Activated CD4-positive, alpha-beta memory T cell treated with anti-CD3 and anti-CD28 coated beads for 36 hours (primary cell): ENCODE results near the gene SLC7A6. TPM values are rescaled to one million over a fixed set of nuclear protein-coding genes. Genes with fewer than 3 reads are reported as not detected.
"Not testable (repeated sequence)": the region's sequence is repeated elsewhere in the genome, so short reads cannot be mapped to it uniquely, and the experiment has no call there.

Experiments
- CTCF ChIA-PET: fragments of 350-600 bp; sonication (Branson Sonifier 250); formaldehyde crosslinking; loops from one replicate; lab custom pipeline; 2021; ENCODE audit warnings: antibody characterized with exemption, inconsistent platforms; lab: Charles Lee
- POLR2A ChIA-PET: fragments of 350-600 bp; sonication (Branson Sonifier 250); formaldehyde crosslinking; loops from one replicate; lab custom pipeline; 2021; ENCODE audit warnings: antibody characterized with exemption; lab: Charles Lee
- DNase-seq: peaks from one replicate; pipeline ENCODE4 v3.0.0-alpha.2; 2020
- H3K27ac Mint-ChIP-seq: one replicate; pipeline ENCODE4 v1.8.0; 2021; ENCODE audit warnings: mixed read lengths
- H3K27me3 Mint-ChIP-seq: one replicate; pipeline ENCODE4 v1.8.0; 2021; ENCODE audit warnings: mixed read lengths
- H3K36me3 Mint-ChIP-seq: one replicate; pipeline ENCODE4 v1.8.0; 2021; ENCODE audit warnings: mixed read lengths
- H3K4me1 Mint-ChIP-seq: one replicate; pipeline ENCODE4 v1.8.0; 2021; ENCODE audit warnings: low read depth, mixed read lengths
- H3K4me3 Mint-ChIP-seq: one replicate; pipeline ENCODE4 v1.8.0; 2021; ENCODE audit warnings: mild to moderate bottlenecking, mixed read lengths
- H3K9me3 Mint-ChIP-seq: one replicate; pipeline ENCODE4 v1.8.0; 2021; ENCODE audit warnings: mixed read lengths
- intact Hi-C: fragments of 100-400 bp; cut with micrococcal nuclease; formaldehyde crosslinking; loops from one replicate; pipeline ENCODE4 v1.15.1; 2023
- total RNA-seq, 2 experiments: library from RNA; stranded (reverse); gene quantifications; one replicate each; pipeline ENCODE4 v1.2.3, GENCODE V29; 2021

The SLC7A6 gene
- total RNA-seq, 2 experiments from 2014 or later: 62.8 to 63.8 TPM

DNA sequence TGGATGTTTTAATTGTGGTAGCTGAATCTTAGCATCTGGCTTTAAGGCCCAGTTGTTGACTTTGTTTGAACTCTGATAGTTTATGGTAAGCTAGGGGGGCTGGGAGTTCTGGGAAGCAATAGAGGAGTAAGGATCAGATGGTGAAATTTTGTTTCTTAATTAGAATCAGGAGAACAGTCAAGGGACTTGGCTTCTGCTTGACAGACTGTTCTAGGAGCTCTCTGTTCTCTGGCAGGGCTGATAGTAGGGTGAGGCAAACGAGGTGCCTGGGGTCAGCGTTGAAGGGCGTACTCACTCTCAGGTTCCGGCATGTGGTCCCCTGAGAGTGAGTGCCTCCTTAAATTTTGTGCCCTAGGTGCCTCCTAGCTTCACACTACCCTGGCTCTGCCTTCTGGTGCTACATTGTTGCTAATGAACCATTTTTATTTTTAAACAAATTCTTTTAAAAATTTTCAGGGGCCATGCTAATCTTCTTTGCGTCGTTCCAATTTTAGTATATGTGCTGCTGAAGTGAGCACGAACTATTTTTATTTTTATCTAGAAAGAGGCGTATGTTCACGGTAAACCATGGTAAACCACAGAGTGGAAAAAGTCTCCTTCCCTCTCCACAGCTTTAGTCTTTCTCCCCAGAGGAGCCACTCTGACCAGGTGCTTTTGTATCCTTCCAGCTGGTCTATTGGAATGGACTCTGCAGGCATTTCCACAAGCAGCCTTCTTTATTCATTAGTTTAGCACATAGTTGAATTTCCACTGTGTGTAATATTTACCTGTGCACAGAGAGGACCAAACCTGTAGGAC lies 19.7 kb downstream of the SLC7A6 start:
- intact Hi-C loops: no loop called here
- Mint-ChIP-seq H3K27ac (peak overlapping the region; percentile 89), H3K4me1 (peaks cover 87% of the 10 kb centered on the region), H3K9me3 (no peaks in the 10 kb centered on the region), H3K4me3 (peak overlapping the region; percentile 35), H3K27me3 (no peaks in the 10 kb centered on the region), H3K36me3 (peaks cover 54% of the 10 kb centered on the region)
- CTCF ChIA-PET: interaction anchor here (1.1 to 15.3 kb wide), 4 partner anchors 10 to 79 kb away, joined by 3 to 237 read pairs (median 4); partner anchors contain the start of gene SLC7A6
- DNase-seq: no peak
- POLR2A ChIA-PET: interaction anchor here (0.9 to 4.2 kb wide), 6 partner anchors 8 to 27 kb away, joined by 3 to 23 read pairs (median 8); partner anchors contain the start of genes PRMT7, SLC7A6 and SLC7A6OS

DNA sequence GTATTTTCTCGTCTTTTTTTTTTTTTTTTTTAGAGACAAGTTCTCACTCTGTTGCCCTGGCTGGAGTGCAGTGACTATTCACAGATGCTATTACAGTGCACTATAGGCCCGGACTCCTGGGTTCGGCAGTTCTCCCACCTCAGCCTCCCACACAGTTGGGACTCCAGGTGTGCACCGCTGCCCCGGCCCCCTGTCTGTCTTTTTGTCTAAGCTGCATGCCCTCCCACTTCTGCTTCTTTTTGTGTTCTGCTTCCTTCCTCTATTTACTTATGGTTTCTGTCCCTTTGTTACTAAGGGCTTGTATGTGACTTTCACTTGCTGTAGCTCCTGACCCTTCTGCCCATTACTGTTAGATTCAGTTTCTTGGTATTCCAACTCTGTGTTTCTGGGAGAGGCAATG lies 20.5 kb downstream of the SLC7A6 start:
- DNase-seq: no peak
- ChIA-PET POLR2A (interaction anchor here (0.9 to 4.2 kb wide), 6 partner anchors 9 to 30 kb away, joined by 3 to 23 read pairs (median 8); partner anchors contain the start of genes PRMT7, SLC7A6 and SLC7A6OS), CTCF (interaction anchor here (0.6 to 15.3 kb wide), 6 partner anchors 12 to 69 kb away, joined by 3 to 237 read pairs (median 4); partner anchors contain the start of genes PRMT7, SLC7A6 and SLC7A6OS)
- Mint-ChIP-seq H3K27me3 (no peaks in the 10 kb centered on the region), H3K27ac (peak overlapping the region; percentile 89), H3K4me3 (peak overlapping the region; percentile 35), H3K4me1 (peaks cover 90% of the 10 kb centered on the region), H3K9me3 (no peaks in the 10 kb centered on the region), H3K36me3 (peaks cover 51% of the 10 kb centered on the region)
- intact Hi-C loops: no loop called here

DNA sequence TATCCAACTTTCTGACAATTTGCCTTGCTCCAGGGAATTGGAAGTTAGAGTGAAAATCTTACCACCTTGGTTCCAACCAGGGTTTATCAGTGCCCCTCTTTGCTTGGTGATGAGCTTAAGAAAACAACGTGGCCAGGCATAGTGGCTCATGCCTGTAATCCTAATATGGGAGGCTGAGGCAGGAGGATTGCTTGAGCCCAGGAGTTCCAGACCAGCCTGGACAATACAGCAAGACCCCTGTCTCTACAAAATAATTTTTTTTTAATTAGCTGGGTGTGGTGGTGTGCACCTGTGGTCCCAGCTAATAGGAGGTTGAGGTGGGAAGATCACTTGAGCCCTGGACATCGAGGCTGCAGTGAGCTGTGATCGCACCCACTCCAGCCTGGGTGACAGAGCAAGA lies 21.4 kb downstream of the SLC7A6 start:
- intact Hi-C loops: no loop called here
- Mint-ChIP-seq H3K27ac (peak overlapping the region; percentile 89), H3K4me3 (no peak overlapping the region), H3K4me1 (peaks cover 94% of the 10 kb centered on the region), H3K36me3 (peaks cover 54% of the 10 kb centered on the region), H3K9me3 (no peaks in the 10 kb centered on the region), H3K27me3 (no peaks in the 10 kb centered on the region)
- ChIA-PET CTCF (interaction anchor here (1.2 to 15.3 kb wide), 6 partner anchors 13 to 43 kb away, joined by 3 to 237 read pairs (median 4); partner anchors contain the start of genes PRMT7, SLC7A6 and SLC7A6OS), POLR2A (interaction anchor here (0.9 to 4.2 kb wide), 5 partner anchors 10 to 30 kb away, joined by 3 to 23 read pairs (median 8); partner anchors contain the start of gene SLC7A6)
- no peak for DNase-seq

DNA sequence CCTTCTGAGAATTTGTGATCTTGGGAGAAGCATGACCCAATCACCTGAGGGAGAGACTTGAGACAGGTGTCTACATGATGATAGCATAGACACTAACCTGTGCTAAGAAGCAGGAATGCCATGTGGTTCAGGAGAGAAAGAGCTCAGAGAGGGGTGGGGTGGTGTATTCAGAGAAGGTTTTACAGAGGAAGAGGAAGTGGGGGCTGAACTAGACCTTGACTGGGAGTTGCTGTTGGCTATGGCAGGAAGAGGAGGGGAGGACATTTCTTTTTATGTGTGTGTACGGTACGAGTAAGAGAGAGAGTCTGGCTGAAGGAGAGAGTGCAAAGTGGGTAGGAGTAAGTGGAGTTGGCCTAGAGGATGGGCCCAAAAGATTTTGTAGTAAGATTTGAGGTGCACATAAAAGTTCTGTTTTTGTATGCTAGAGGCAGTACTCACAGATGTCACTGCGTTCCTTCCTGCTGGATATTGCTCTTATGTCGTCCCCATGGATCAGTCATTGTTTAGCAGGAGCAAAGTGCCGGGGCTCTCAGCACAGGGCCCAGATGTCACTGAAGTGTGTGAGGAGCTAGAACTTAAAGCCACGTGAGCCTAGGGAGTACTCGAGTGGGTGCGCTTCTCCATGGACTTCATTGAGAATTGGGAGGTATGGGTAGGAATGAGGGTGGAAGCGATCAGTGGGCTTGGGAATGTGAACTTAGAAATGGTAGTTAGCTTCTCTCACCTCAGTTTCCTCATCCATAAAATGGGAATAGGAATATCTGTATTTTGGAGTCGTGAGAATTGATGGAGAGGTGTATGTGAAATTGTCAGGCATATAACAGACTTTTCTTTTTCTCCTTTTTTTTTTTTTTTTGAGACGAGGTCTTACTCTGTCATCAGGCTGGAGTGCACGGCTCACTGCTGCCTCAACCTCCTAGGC lies 22.1 kb downstream of the SLC7A6 start:
- H3K4me3 Mint-ChIP-seq: peak overlapping the region; percentile 58
- H3K9me3 Mint-ChIP-seq: no peaks in the 10 kb centered on the region
- peaks cover 57% of the 10 kb centered on the region for H3K36me3 Mint-ChIP-seq
- H3K4me1 Mint-ChIP-seq: peaks cover 94% of the 10 kb centered on the region
- POLR2A ChIA-PET: interaction anchor here (1.1 to 4.2 kb wide), 3 partner anchors 11 to 22 kb away, joined by 4 to 23 read pairs (median 8); partner anchors contain the start of gene SLC7A6
- CTCF ChIA-PET: interaction anchor here (1.3 to 15.3 kb wide), 5 partner anchors 10 to 43 kb away, joined by 3 to 237 read pairs (median 4); partner anchors contain the start of genes PRMT7, SLC7A6 and SLC7A6OS
- intact Hi-C loops: loop anchor here (1.0 kb wide), 2 partner anchors 16 to 21 kb away; no protein-coding TSS in a partner anchor
- H3K27ac Mint-ChIP-seq: peak overlapping the region; percentile 89
- DNase-seq: peak; percentile 40
- no peaks in the 10 kb centered on the region for H3K27me3 Mint-ChIP-seq

DNA sequence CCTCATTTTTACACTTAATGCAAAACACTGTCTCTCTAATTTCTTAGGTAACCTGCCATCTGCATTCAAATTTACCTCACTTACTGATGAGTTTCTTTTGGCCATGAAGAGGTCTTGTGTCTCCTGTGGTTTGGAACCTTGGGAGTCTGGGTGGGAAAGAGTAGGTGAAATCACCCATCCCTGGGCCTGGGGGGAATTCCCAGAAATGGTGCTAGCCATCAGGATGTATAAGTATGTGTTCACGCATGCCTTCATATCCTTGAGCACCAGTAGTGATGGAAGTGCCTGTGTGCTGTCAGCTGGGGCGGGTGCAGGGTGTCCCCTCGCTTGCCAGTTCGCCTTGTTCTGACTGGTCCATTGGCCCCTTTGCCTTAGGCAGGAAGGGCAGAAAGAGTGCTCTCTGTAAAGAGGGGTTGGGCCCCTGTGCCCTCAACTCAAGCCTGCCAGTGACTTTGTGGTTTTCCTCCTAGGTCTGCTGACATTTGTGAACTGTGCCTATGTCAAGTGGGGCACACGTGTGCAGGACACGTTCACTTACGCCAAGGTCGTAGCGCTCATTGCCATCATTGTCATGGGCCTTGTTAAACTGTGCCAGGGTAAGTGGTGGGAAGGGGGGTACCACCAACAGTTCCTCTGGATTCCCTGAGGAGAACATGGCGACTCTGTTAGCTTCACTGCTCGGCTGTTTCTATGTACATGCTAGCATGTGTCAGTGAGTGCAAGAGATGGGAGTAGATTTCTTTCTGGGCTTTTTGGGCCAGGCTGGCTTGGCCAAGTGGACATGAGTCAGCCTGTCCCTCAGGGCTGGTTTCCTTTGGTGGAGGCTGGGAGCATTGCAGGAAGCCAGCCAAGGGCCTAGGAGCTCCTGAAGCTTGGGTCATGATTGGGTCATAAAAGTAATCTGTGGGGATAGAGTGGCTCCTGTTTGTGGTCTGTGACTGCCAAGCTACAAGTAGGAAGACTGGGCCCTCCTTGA lies 23.2 kb downstream of the SLC7A6 start:
- Mint-ChIP-seq H3K9me3 (no peaks in the 10 kb centered on the region), H3K27me3 (no peaks in the 10 kb centered on the region), H3K4me1 (peaks cover 93% of the 10 kb centered on the region), H3K36me3 (peaks cover 54% of the 10 kb centered on the region), H3K27ac (peak overlapping the region; percentile 93), H3K4me3 (peak overlapping the region; percentile 7)
- intact Hi-C loops: loop anchor here (1.0 kb wide), 2 partner anchors 17 to 22 kb away; no protein-coding TSS in a partner anchor
- DNase-seq: peak; percentile 69
- CTCF ChIA-PET: interaction anchor here (1.2 to 15.3 kb wide), 5 partner anchors 9 to 42 kb away, joined by 3 to 237 read pairs (median 4); partner anchors contain the start of gene SLC7A6
- POLR2A ChIA-PET: interaction anchor here (1.1 to 3.6 kb wide), 5 partner anchors 13 to 23 kb away, joined by 3 to 11 read pairs (median 4); partner anchors contain the start of genes PRMT7, SLC7A6 and SLC7A6OS

DNA sequence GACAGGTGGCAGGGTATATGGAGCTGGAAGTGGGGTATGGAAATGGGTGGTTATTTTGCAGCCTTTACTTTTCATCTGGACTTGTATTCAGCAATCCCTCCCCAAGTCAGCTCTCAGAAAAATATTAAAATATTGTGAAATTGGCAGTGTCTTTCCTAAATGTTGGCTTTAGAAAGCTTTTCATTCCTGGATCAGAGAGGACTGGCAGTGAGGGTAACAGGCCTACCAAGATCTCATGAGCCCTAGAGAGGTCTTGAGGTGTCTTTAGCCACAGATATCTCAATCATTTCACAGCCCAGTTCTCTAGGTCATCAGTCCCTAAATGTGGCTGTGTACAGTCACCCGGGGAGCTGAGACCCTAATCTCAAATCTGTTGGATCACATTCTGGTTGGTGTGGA lies 23.9 kb downstream of the SLC7A6 start:
- POLR2A ChIA-PET: interaction anchor here (0.6 to 3.6 kb wide), 5 partner anchors 16 to 721 kb away, joined by 3 to 11 read pairs (median 3); partner anchors contain the start of genes PRMT7, SLC7A6 and SLC7A6OS
- Mint-ChIP-seq H3K27ac (peak overlapping the region; percentile 93), H3K4me1 (peaks cover 92% of the 10 kb centered on the region), H3K36me3 (peaks cover 52% of the 10 kb centered on the region), H3K4me3 (no peak overlapping the region), H3K27me3 (no peaks in the 10 kb centered on the region), H3K9me3 (no peaks in the 10 kb centered on the region)
- CTCF ChIA-PET: interaction anchor here (0.7 to 15.3 kb wide), 5 partner anchors 9 to 41 kb away, joined by 3 to 237 read pairs (median 3); partner anchors contain the start of gene SLC7A6
- intact Hi-C loops: no loop called here
- DNase-seq: no peak

DNA sequence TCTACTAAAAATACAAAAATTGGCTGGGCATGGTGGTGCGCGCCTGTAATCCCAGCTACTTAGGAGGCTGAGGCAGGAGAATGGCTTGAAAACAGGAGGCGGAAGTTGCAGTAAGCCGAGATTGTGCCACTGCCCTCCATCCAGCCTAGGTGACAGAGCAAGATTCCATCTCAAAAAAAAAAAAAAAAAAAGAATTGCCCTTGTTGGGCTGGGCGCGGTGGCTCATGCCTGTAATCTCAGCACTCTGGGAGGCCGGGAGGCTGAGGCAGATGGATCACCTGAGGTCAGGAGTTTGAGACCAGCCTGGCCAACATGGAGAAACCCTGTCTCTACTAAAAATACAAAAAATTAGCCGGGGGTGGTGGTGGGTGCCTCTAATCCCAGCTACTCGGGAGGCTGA lies 24.5 kb downstream of the SLC7A6 start:
- DNase-seq, H3K27me3 Mint-ChIP-seq, H3K4me3 Mint-ChIP-seq, H3K9me3 Mint-ChIP-seq: not testable (repeated sequence)
- Mint-ChIP-seq H3K27ac (peak overlapping the region; percentile 93), H3K4me1 (peaks cover 91% of the 10 kb centered on the region), H3K36me3 (peaks cover 52% of the 10 kb centered on the region)
- intact Hi-C loops: loop anchor here (1.0 kb wide), 2 partner anchors 13 to 22 kb away; partner anchors contain the start of gene SLC7A6OS
- ChIA-PET CTCF (interaction anchor here (0.7 to 15.3 kb wide), 6 partner anchors 17 to 232 kb away, joined by 3 to 237 read pairs (median 6); partner anchors contain the start of genes PRMT7, SLC7A6 and SLC7A6OS), POLR2A (interaction anchor here (0.5 to 3.6 kb wide), 6 partner anchors 15 to 722 kb away, joined by 3 to 20 read pairs (median 6); partner anchors contain the start of genes PRMT7, SLC7A6 and SLC7A6OS)

DNA sequence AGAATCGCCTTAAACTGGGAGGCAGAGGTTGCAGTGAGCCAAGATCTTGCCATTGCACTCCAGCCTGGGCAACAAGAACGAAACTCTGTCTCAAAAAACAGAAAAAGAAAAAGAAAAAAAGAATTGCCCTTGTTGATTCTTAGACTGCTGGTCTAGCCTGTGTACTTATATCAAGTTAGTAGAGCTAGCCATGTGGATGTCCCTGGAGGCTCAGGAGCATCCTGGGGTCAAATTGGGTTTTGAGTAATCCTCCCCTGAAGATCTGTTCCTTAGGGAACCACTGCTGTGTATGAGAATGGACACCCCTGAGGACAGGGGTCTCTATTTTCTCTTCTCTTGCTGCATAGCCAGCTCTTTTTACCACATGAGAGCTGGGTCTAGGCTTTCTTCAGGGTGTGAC lies 24.9 kb downstream of the SLC7A6 start:
- CTCF ChIA-PET: interaction anchor here (1.1 to 15.3 kb wide), 5 partner anchors 16 to 232 kb away, joined by 3 to 237 read pairs (median 10); partner anchors contain the start of genes PRMT7, SLC7A6 and SLC7A6OS
- no peak overlapping the region for H3K4me3 Mint-ChIP-seq
- peaks cover 52% of the 10 kb centered on the region for H3K36me3 Mint-ChIP-seq

DNA sequence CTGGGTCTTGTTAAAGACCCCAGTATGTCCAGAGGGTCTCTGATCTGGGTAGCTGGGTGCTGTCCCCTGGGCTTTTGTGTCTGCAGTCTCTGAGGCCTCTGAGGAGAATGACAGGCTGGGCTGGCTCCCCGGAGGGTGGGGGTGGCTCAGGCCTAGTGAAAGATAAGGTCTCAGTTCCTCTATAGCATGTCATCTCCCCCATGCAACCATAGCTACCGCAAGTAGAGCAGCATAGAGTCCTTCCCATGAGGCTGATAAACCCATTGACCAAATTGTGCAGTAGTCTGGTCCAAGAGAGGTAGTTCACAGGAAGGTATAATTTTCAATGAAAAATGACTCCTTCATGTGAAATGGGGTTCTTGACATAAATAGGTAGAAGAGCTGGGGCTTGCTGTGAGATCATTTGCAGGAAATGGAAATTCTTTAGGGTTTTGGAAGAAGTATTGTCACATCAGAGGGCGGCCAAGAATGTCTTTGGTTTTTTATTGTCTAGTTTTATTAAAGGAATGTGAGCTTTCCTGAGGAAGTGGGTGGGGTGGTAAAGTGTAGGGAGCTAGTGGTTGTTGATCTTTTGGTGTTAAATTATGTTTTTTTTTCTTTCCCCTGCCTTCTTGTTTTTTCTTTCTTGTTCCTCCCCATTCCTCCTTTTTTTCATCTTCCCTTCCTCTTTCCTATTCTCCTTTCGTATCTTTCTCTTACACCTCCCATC lies 25.4 kb downstream of the SLC7A6 start:
- H3K36me3 Mint-ChIP-seq: peaks cover 54% of the 10 kb centered on the region
- CTCF ChIA-PET: interaction anchor here (0.5 to 15.3 kb wide), 6 partner anchors 15 to 231 kb away, joined by 3 to 237 read pairs (median 8); partner anchors contain the start of genes PRMT7, SLC7A6 and SLC7A6OS
- intact Hi-C loops: loop anchor here (1.0 kb wide), 2 partner anchors 14 to 21 kb away; partner anchors contain the start of gene SLC7A6OS

More for the DNA sequence above, 24.9 kb downstream of the SLC7A6 start:
- DNase-seq: no peak
- Mint-ChIP-seq H3K4me1 (peaks cover 88% of the 10 kb centered on the region), H3K27ac (peak overlapping the region; percentile 93), H3K9me3 (no peaks in the 10 kb centered on the region), H3K27me3 (no peaks in the 10 kb centered on the region)
- intact Hi-C loops: loop anchor here (1.0 kb wide), 2 partner anchors 14 to 21 kb away; partner anchors contain the start of gene SLC7A6OS
- POLR2A ChIA-PET: interaction anchor here (0.5 to 3.6 kb wide), 8 partner anchors 10 to 204 kb away, joined by 3 to 20 read pairs (median 4); partner anchors contain the start of genes NFATC3, PRMT7, SLC7A6 and SLC7A6OS

More for the DNA sequence above, 25.4 kb downstream of the SLC7A6 start:
- H3K4me3 Mint-ChIP-seq: peak overlapping the region; percentile 12
- H3K4me1 Mint-ChIP-seq: peaks cover 84% of the 10 kb centered on the region
- DNase-seq: peak; percentile 84
- H3K27me3 Mint-ChIP-seq: no peaks in the 10 kb centered on the region
- H3K9me3 Mint-ChIP-seq: no peaks in the 10 kb centered on the region
- POLR2A ChIA-PET: interaction anchor here (0.6 to 3.6 kb wide), 8 partner anchors 9 to 205 kb away, joined by 3 to 20 read pairs (median 4); partner anchors contain the start of genes NFATC3, PRMT7, SLC7A6 and SLC7A6OS
- peak overlapping the region; percentile 93 for H3K27ac Mint-ChIP-seq
